Naive thymus-derived CD4-positive, alpha-beta T cell (primary cell): ENCODE results near the gene LSP1. TPM values are rescaled to one million over a fixed set of nuclear protein-coding genes. Genes with fewer than 3 reads are reported as not detected.

Source experiments
- ATAC-seq: fragments of 150-1000 bp; cut with Tn5 transposase; 2 replicates; pipeline ENCODE4 v1.10.0; 2021; ENCODE audit warnings: mild to moderate bottlenecking, moderate library complexity
- CTCF ChIA-PET: fragments of 350-600 bp; sonication (Branson Sonifier 250); formaldehyde crosslinking; loops from one replicate; lab custom pipeline; 2021; ENCODE audit warnings: antibody characterized with exemption; lab: Charles Lee
- POLR2A ChIA-PET: fragments of 350-600 bp; sonication (Branson Sonifier 250); formaldehyde crosslinking; loops from one replicate; lab custom pipeline; 2021; ENCODE audit warnings: antibody characterized with exemption, inconsistent platforms; lab: Charles Lee
- DNase-seq, 9 donors: peaks; one replicate each; pipeline versions ENCODE4 v3.0.0 to v3.0.0-alpha.2; 2020 to 2022; ENCODE audit warnings: mixed read lengths in 1 of 9
- H3K27ac ChIP-seq: one replicate; pipeline ENCODE4 v1.7.0; 2013; ENCODE audit warnings: mild to moderate bottlenecking, low read depth, low read length, moderate library complexity
- H3K27me3 ChIP-seq, 2 donors: one replicate each; pipeline ENCODE4 v1.7.0; 2013; ENCODE audit warnings: low read length in 2 of 2, mild to moderate bottlenecking in 2 of 2, moderate library complexity in 2 of 2; ENCODE audit not compliant: control insufficient read depth in 2 of 2, insufficient read depth in 2 of 2
- H3K36me3 ChIP-seq, 3 experiments: 1 replicate in 2 of 3; 2 replicates in 1 of 3; pipeline ENCODE4 v1.7.0; 2013; ENCODE audit warnings: low read length in 3 of 3, mild to moderate bottlenecking in 3 of 3, moderate library complexity in 1 of 3; ENCODE audit not compliant: insufficient read depth in 3 of 3, control insufficient read depth in 2 of 3
- H3K4me1 ChIP-seq, 2 donors: one replicate each; pipeline ENCODE4 v1.7.0; 2013; ENCODE audit warnings: low read length in 2 of 2, mild to moderate bottlenecking in 2 of 2, moderate library complexity in 1 of 2; ENCODE audit not compliant: control insufficient read depth in 2 of 2, insufficient read depth in 2 of 2
- H3K4me3 ChIP-seq: 2 replicates; pipeline ENCODE4 v1.7.0; 2013; ENCODE audit warnings: mild to moderate bottlenecking, low read length
- H3K9me3 ChIP-seq, 3 experiments: 1 replicate in 2 of 3; 2 replicates in 1 of 3; pipeline ENCODE4 v1.7.0; 2013; ENCODE audit warnings: low read length in 3 of 3; ENCODE audit not compliant: control insufficient read depth in 2 of 3
- H3K27ac Mint-ChIP-seq, 9 donors: one replicate each; pipeline ENCODE4 v1.8.0; 2020 to 2022; ENCODE audit warnings: mixed read lengths in 9 of 9, mild to moderate bottlenecking in 8 of 9, moderate library complexity in 5 of 9, inconsistent platforms in 2 of 9
- H3K27me3 Mint-ChIP-seq, 5 donors: one replicate each; pipeline ENCODE4 v1.8.0; 2021 to 2022; ENCODE audit warnings: mixed read lengths in 5 of 5, mild to moderate bottlenecking in 1 of 5
- H3K36me3 Mint-ChIP-seq, 5 donors: one replicate each; pipeline ENCODE4 v1.8.0; 2020 to 2022; ENCODE audit warnings: mixed read lengths in 5 of 5, mild to moderate bottlenecking in 3 of 5, inconsistent platforms in 1 of 5
- H3K4me1 Mint-ChIP-seq, 7 donors: one replicate each; pipeline ENCODE4 v1.8.0; 2020 to 2022; ENCODE audit warnings: mixed read lengths in 7 of 7, mild to moderate bottlenecking in 3 of 7, inconsistent platforms in 1 of 7
- H3K4me3 Mint-ChIP-seq, 10 donors: one replicate each; pipeline ENCODE4 v1.8.0; 2020 to 2022; ENCODE audit warnings: mild to moderate bottlenecking in 10 of 10, mixed read lengths in 10 of 10, moderate library complexity in 6 of 10, inconsistent platforms in 2 of 10
- H3K9me3 Mint-ChIP-seq, 11 donors: one replicate each; pipeline ENCODE4 v1.8.0; 2020 to 2022; ENCODE audit warnings: mixed read lengths in 11 of 11, mild to moderate bottlenecking in 4 of 11, inconsistent platforms in 1 of 11, moderate library complexity in 1 of 11
- intact Hi-C, 2 donors: fragments of 100-400 bp; cut with micrococcal nuclease; formaldehyde crosslinking; loops; one replicate each; pipeline ENCODE4 v1.15.1; 2023
- polyA plus RNA-seq, 2 donors: library from polyadenylated mRNA; unstranded; fragments of 300-500 nt; fragmentation: Illumina TruSeq; gene quantifications; one replicate each; pipeline ENCODE4 v1.2.3, GENCODE V29; 2021
- total RNA-seq, 6 experiments: library from RNA in 5 of 6; stranded (reverse) in 5 of 6; gene quantifications; 1 replicate in 5 of 6; 2 replicates in 1 of 6; pipeline ENCODE4 v1.2.3 and lab custom pipeline; 2021 to 2026

The LSP1 gene
- total and polyA plus RNA-seq, 7 experiments from 2014 or later, result 248 to 578 (median 295) TPM

DNA sequence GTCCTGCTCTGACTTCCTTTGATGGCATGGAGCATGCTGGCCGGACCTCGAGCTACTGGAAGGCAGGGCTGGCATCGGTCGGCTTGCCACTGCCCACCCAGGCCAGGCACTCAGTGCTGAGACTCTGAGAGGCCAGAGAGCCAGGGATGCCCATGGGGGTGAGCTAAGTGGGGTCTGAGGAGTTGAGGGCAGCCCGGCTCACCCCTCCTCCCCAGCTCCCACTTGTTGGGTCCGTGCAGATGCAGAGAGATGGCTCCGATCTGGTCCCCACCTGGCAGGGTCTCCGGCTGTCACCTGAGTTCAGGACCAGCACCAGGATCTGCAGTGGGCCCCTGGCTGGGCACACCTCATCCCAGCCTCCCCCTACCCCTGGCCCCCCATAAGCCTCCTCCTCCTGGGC, 13.3 kb downstream of the LSP1 start:
- peaks cover 25 to 58% (median 35%) of the 10 kb centered on the region in 7 donors for H3K4me1 Mint-ChIP-seq
- intact Hi-C loops, result no loop called here
- POLR2A ChIA-PET, result interaction anchor here (0.9 to 7.0 kb wide), 4 partner anchors 9 to 25 kb away, joined by 3 to 91 read pairs (median 3); partner anchors contain the start of gene LSP1

DNA sequence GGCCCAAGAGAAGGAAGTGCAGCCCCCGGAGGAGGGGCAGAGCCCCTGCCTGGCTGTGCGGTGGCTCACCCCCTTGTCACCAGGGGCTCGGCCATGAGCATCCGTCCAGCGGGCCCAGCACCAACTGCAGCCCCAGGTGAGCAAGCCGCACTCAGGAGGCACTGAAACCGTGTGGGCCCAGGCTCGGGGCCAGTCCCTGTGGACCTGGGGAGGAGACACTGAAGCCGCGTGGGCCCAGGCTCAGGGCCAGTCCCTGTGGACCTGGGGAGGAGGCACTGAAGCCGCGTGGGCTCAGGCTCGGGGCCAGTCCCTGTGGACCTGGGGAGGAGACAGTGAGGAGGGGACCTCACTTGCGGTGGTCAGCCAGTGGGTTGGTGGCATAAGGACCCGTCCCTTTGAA, 13.9 kb downstream of the LSP1 start:
- peaks cover 0 to 4% (median 0%) of the 10 kb centered on the region in 5 donors for H3K36me3 Mint-ChIP-seq
- H3K9me3 Mint-ChIP-seq, result no peaks in the 10 kb centered on the region
- H3K4me3 ChIP-seq, result no peak overlapping the region
- peaks cover 0 to 32% (median 0%) of the 10 kb centered on the region in 3 experiments for H3K36me3 ChIP-seq
- H3K27me3 Mint-ChIP-seq, result no peaks in the 10 kb centered on the region
- CTCF ChIA-PET, result interaction anchor here (1.0 kb wide), 1 partner anchor 15 kb away, joined by 3 read pairs; no protein-coding TSS in a partner anchor
- DNase-seq, result no peak
- H3K4me1 ChIP-seq, result peaks cover 44 to 50% of the 10 kb centered on the region in 2 donors
- no peaks in the 10 kb centered on the region for H3K27me3 ChIP-seq
- no peak overlapping the region for H3K4me3 Mint-ChIP-seq
- peaks cover 26 to 61% (median 41%) of the 10 kb centered on the region in 7 donors for H3K4me1 Mint-ChIP-seq
- H3K27ac ChIP-seq, result no peak overlapping the region
- no peaks in the 10 kb centered on the region for H3K9me3 ChIP-seq
- intact Hi-C loops, result no loop called here
- no peak for ATAC-seq
- POLR2A ChIA-PET, result interaction anchor here (0.9 to 7.0 kb wide), 3 partner anchors 9 to 25 kb away, joined by 3 to 91 read pairs (median 3); partner anchors contain the start of gene LSP1
- H3K27ac Mint-ChIP-seq, result peak overlapping the region in 2 of 9 donors; percentile 31 to 32

More for the DNA sequence above, 13.3 kb downstream of the LSP1 start:
- H3K4me3 ChIP-seq, result no peak overlapping the region
- H3K9me3 Mint-ChIP-seq, result no peaks in the 10 kb centered on the region
- H3K4me3 Mint-ChIP-seq, result peak overlapping the region in 1 of 10 donors; percentile 58
- peaks cover 44% of the 10 kb centered on the region in 2 donors for H3K4me1 ChIP-seq
- DNase-seq, result no peak
- H3K9me3 ChIP-seq, result no peaks in the 10 kb centered on the region
- peaks cover 0 to 32% (median 0%) of the 10 kb centered on the region in 3 experiments for H3K36me3 ChIP-seq
- CTCF ChIA-PET, result interaction anchor here (1.0 to 1.3 kb wide), 2 partner anchors 16 to 173 kb away, joined by 3 to 4 read pairs; no protein-coding TSS in a partner anchor
- H3K27ac Mint-ChIP-seq, result peak overlapping the region in 2 of 9 donors; percentile 32 to 38
- no peak for ATAC-seq
- H3K27me3 Mint-ChIP-seq, result no peaks in the 10 kb centered on the region
- no peak overlapping the region for H3K27ac ChIP-seq
- peaks cover 0 to 4% (median 0%) of the 10 kb centered on the region in 5 donors for H3K36me3 Mint-ChIP-seq
- H3K27me3 ChIP-seq, result no peaks in the 10 kb centered on the region

DNA sequence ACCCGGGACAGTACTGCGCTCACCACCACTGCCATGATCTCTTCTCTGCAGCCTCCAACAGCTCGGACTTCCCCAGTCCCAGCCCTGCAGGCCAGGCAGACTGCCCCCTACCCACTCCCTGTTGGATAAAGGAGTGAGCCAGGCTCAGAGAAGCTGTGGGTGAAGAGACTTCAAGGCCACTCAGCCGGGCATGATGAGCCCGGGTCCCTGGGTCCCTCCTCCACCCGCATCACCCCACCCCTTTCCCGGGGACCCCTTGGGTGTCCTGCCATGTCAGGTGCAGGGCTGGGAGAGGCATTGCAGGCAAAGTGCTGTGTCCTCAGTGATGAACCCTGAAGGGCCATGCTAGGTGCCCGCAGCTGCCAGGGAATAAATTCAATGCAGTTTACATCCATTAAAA, 14.5 kb downstream of the LSP1 start:
- CTCF ChIA-PET, result interaction anchor here (1.0 kb wide), 1 partner anchor 15 kb away, joined by 3 read pairs; no protein-coding TSS in a partner anchor
- peaks cover 26 to 67% (median 46%) of the 10 kb centered on the region in 7 donors for H3K4me1 Mint-ChIP-seq
- intact Hi-C loops, result no loop called here
- H3K27me3 Mint-ChIP-seq, result no peaks in the 10 kb centered on the region
- peak overlapping the region in 2 of 9 donors; percentile 22 to 67 for H3K27ac Mint-ChIP-seq
- Histone ChIP-seq H3K36me3 (peaks cover 0 to 31% (median 0%) of the 10 kb centered on the region in 3 experiments), H3K4me1 (peaks cover 44 to 53% of the 10 kb centered on the region in 2 donors), H3K9me3 (no peaks in the 10 kb centered on the region), H3K27me3 (no peaks in the 10 kb centered on the region), H3K27ac (no peak overlapping the region), H3K4me3 (no peak overlapping the region)
- H3K9me3 Mint-ChIP-seq, result no peaks in the 10 kb centered on the region
- H3K4me3 Mint-ChIP-seq, result no peak overlapping the region
- DNase-seq (no peak), ATAC-seq (no peak)
- POLR2A ChIA-PET, result interaction anchor here (7.0 kb wide), 1 partner anchor 14 kb away, joined by 91 read pairs; the partner anchor contains the start of gene LSP1
- H3K36me3 Mint-ChIP-seq, result peaks cover 0 to 4% (median 0%) of the 10 kb centered on the region in 5 donors

DNA sequence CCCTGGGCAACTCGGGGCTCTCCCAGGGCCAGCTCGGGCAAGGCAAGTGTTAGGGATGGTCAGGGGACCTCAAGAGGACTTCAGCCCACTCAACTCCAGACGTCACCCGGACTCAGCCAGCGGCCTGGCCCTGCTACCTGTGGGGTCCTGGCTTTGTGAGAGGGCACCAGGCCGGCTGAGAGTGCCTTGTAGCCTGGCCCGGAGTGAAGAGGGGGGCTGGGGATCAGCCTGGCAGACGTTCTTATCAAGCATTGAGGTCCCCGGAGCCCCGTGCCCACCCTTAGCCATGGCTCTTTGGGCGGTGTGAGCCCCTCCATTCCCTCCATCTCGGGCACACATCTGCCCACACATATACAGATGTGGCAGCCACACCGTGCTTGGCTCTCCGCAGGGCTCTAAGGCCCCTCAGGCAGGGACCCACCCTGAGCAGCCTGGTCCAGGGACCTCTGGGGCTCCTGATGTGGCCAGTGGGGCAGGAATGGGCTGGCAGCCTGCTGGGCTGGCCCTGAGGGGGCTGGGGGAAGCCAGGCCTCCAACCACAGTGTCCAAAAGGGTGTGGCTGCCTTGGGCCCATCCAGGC, 15.3 kb downstream of the LSP1 start:
- H3K4me1 ChIP-seq, result peaks cover 42 to 51% of the 10 kb centered on the region in 2 donors
- no peak overlapping the region for H3K27ac ChIP-seq
- Mint-ChIP-seq H3K9me3 (no peaks in the 10 kb centered on the region), H3K4me1 (peaks cover 26 to 71% (median 50%) of the 10 kb centered on the region in 7 donors), H3K27ac (peak overlapping the region in 2 of 9 donors; percentile 15 to 74), H3K4me3 (no peak overlapping the region), H3K27me3 (no peaks in the 10 kb centered on the region), H3K36me3 (peaks cover 0 to 3% (median 0%) of the 10 kb centered on the region in 5 donors)
- H3K36me3 ChIP-seq, result peaks cover 0 to 24% (median 0%) of the 10 kb centered on the region in 3 experiments
- POLR2A ChIA-PET, result interaction anchor here (7.0 kb wide), 1 partner anchor 15 kb away, joined by 91 read pairs; the partner anchor contains the start of gene LSP1
- intact Hi-C loops, result no loop called here
- DNase-seq, result no peak
- CTCF ChIA-PET, result interaction anchor here (0.6 kb wide), 1 partner anchor 20 kb away, joined by 5 read pairs; no protein-coding TSS in a partner anchor
- ATAC-seq, result no peak
- H3K4me3 ChIP-seq, result no peak overlapping the region
- H3K27me3 ChIP-seq, result no peaks in the 10 kb centered on the region
- H3K9me3 ChIP-seq, result no peaks in the 10 kb centered on the region

DNA sequence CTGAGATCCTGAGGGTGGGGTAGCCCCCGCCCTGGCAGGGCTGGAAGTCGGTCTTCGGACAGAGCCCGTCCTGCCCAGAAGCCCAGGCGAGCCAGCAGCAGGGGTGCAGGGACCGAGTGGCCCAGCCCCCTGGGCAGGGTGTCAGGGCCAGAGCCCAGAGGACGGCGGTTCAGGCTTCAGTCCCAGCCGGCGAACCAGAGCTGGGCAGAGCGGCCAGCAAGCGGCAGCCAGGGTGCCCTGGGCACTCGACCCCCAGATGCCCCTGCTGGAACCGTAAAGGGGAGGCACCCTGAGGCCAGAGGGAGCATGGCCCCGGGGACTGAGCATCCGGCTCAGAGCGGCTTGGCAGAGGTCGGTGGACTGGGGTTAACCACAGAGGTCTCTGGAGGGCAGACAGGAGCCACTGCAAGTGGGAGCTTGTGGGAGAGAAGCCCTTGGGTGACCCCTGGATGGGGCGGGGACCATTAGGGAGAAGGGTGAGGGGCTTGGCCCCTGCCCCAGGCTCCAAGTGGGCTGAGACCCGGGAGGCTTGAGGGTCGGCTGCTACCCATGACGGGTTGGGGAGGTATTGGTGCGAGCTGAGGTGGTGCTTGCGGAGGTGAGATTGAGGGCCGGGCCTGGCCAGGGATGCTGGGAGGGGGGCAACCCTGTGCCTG, 15.9 kb downstream of the LSP1 start:
- DNase-seq (no peak), ATAC-seq (no peak)
- no peaks in the 10 kb centered on the region for H3K9me3 ChIP-seq
- Mint-ChIP-seq H3K27me3 (no peaks in the 10 kb centered on the region), H3K4me1 (peaks cover 26 to 68% (median 50%) of the 10 kb centered on the region in 7 donors), H3K36me3 (peaks cover 0 to 3% (median 0%) of the 10 kb centered on the region in 5 donors), H3K4me3 (peak overlapping the region in 9 of 10 donors; percentile 24 to 89 (median 60)), H3K9me3 (no peaks in the 10 kb centered on the region), H3K27ac (peak overlapping the region; percentile 42 to 90 (median 81))
- H3K4me3 ChIP-seq, result no peak overlapping the region
- ChIA-PET POLR2A (interaction anchor here (2.7 to 7.0 kb wide), 2 partner anchors 13 to 16 kb away, joined by 15 to 91 read pairs; partner anchors contain the start of gene LSP1), CTCF (interaction anchor here (0.6 to 1.7 kb wide), 2 partner anchors 13 to 21 kb away, joined by 5 to 7 read pairs; no protein-coding TSS in a partner anchor)
- peaks cover 0 to 17% (median 0%) of the 10 kb centered on the region in 3 experiments for H3K36me3 ChIP-seq
- H3K4me1 ChIP-seq, result peaks cover 36 to 47% of the 10 kb centered on the region in 2 donors
- H3K27ac ChIP-seq, result peak overlapping the region; percentile 6
- H3K27me3 ChIP-seq, result no peaks in the 10 kb centered on the region
- intact Hi-C loops, result no loop called here
